SK-N-SH (cell line): Measurements from ENCODE around the gene PCDH18.

Experiments used
- EP300 ChIP-seq, 2 experiments: IDR thresholded peaks; 2 replicates each; pipeline versions ENCODE4 v1.4.0 to v1.6.1; 2012; ENCODE audit warnings: borderline replicate concordance in 1 of 2, low read depth in 1 of 2, low read length in 1 of 2
- EZH2phosphoT487 ChIP-seq: fragments of 200-600 bp; sonication (generic); IDR thresholded peaks from 2 replicates; pipeline ENCODE4 v1.6.1; 2017; ENCODE audit warnings: low read depth, mixed run types, mild to moderate bottlenecking, antibody characterized with exemption, moderate library complexity, borderline replicate concordance
- GABPA ChIP-seq: IDR thresholded peaks from 2 replicates; pipeline ENCODE4 v1.4.0; 2012; ENCODE audit warnings: low read depth, mild to moderate bottlenecking
- JUND ChIP-seq: IDR thresholded peaks from 2 replicates; pipeline ENCODE4 v1.4.0; 2012
- MXI1 ChIP-seq: IDR thresholded peaks from 2 replicates; pipeline ENCODE4 v1.6.1; 2012; ENCODE audit warnings: mild to moderate bottlenecking, low read depth, low read length, improper control_type of control experiment
- NRF1 ChIP-seq: IDR thresholded peaks from 2 replicates; pipeline ENCODE4 v1.6.1; 2012; ENCODE audit warnings: low read depth, mild to moderate bottlenecking, low read length
- POLR2AphosphoS5 ChIP-seq: IDR thresholded peaks from 2 replicates; pipeline ENCODE4 v1.6.1; 2012; ENCODE audit warnings: low read depth, low read length
- RAD21 ChIP-seq: IDR thresholded peaks from 2 replicates; pipeline ENCODE4 v1.6.1; 2012; ENCODE audit warnings: mild to moderate bottlenecking, low read length
- TAF1 ChIP-seq: IDR thresholded peaks from 2 replicates; pipeline ENCODE4 v1.6.1; 2012; ENCODE audit warnings: low read depth, mild to moderate bottlenecking, low read length, moderate library complexity, borderline replicate concordance
- TEAD4 ChIP-seq: IDR thresholded peaks from 2 replicates; pipeline ENCODE4 v1.4.0; 2012; ENCODE audit warnings: mild to moderate bottlenecking, borderline replicate concordance; ENCODE audit not compliant: insufficient read depth
- YY1 ChIP-seq: IDR thresholded peaks from 2 replicates; pipeline ENCODE4 v1.4.0; 2012; ENCODE audit warnings: low read depth, mild to moderate bottlenecking
- TF ChIP-seq, protein P1 (sequence below): fragments of 200-600 bp; sonication (generic); IDR thresholded peaks from 2 replicates; pipeline ENCODE4 v1.6.1; 2017; ENCODE audit warnings: antibody characterized with exemption, mild to moderate bottlenecking, moderate library complexity
- TF ChIP-seq, protein P2 (sequence below): IDR thresholded peaks from 2 replicates; pipeline ENCODE4 v1.6.1; 2012; ENCODE audit warnings: mild to moderate bottlenecking, low read depth, low read length, moderate library complexity
- TF ChIP-seq, protein P3 (sequence below): IDR thresholded peaks from 2 replicates; pipeline ENCODE4 v1.4.0; 2012; ENCODE audit warnings: low read depth, borderline replicate concordance

DNA sequence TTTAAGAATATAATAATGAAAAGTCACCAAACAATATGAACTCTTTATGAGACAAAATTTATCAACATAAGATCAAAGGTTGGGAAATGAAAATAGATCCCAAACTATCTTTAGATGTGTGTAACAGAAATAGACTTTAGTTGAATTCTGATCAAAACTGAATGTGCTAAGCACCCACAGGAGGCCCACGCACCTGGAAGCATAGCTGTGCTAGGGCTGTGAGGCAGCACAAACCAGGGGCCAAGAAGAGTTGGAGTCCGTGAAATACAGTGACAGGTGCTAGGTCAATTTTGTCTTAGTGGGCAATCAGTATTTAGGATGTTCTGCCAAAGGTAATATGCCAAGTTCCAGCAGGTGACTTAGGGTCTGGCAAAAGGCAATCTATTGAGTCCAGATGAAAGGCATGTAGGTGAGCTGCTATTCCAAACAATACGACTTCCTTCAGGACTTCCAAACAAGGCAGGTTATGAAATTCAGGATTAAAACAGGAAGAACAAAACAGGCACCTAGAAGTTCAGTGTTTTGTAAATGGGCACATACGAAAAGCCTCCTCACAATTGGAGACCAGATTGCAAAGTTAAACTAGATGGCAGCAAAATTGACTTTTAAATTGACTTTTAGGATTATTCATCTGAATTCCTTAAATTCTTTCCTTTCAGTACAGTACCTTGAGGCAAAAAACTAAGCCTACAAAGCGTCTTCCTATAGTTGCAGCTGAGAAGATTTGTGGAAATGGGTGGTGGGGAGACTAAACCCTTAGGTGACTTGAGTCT lies 4.7 kb upstream of the PCDH18 start:
- TF ChIP-seq EP300 (IDR thresholded peaks at IDR 0.05; ENCODE audit: borderline replicate concordance in 1 of 2, low read depth in 1 of 2, low read length in 1 of 2) (no peak), GABPA (no peak), POLR2AphosphoS5 (no peak), RAD21 (no peak), YY1 (no peak), JUND (no peak), TEAD4 (no peak), NRF1 (no peak), EZH2phosphoT487 (no peak), TAF1 (no peak), MXI1 (no peak)
- TF ChIP-seq, protein P1, sequence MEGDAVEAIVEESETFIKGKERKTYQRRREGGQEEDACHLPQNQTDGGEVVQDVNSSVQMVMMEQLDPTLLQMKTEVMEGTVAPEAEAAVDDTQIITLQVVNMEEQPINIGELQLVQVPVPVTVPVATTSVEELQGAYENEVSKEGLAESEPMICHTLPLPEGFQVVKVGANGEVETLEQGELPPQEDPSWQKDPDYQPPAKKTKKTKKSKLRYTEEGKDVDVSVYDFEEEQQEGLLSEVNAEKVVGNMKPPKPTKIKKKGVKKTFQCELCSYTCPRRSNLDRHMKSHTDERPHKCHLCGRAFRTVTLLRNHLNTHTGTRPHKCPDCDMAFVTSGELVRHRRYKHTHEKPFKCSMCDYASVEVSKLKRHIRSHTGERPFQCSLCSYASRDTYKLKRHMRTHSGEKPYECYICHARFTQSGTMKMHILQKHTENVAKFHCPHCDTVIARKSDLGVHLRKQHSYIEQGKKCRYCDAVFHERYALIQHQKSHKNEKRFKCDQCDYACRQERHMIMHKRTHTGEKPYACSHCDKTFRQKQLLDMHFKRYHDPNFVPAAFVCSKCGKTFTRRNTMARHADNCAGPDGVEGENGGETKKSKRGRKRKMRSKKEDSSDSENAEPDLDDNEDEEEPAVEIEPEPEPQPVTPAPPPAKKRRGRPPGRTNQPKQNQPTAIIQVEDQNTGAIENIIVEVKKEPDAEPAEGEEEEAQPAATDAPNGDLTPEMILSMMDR: no peak
- TF ChIP-seq, protein P2, sequence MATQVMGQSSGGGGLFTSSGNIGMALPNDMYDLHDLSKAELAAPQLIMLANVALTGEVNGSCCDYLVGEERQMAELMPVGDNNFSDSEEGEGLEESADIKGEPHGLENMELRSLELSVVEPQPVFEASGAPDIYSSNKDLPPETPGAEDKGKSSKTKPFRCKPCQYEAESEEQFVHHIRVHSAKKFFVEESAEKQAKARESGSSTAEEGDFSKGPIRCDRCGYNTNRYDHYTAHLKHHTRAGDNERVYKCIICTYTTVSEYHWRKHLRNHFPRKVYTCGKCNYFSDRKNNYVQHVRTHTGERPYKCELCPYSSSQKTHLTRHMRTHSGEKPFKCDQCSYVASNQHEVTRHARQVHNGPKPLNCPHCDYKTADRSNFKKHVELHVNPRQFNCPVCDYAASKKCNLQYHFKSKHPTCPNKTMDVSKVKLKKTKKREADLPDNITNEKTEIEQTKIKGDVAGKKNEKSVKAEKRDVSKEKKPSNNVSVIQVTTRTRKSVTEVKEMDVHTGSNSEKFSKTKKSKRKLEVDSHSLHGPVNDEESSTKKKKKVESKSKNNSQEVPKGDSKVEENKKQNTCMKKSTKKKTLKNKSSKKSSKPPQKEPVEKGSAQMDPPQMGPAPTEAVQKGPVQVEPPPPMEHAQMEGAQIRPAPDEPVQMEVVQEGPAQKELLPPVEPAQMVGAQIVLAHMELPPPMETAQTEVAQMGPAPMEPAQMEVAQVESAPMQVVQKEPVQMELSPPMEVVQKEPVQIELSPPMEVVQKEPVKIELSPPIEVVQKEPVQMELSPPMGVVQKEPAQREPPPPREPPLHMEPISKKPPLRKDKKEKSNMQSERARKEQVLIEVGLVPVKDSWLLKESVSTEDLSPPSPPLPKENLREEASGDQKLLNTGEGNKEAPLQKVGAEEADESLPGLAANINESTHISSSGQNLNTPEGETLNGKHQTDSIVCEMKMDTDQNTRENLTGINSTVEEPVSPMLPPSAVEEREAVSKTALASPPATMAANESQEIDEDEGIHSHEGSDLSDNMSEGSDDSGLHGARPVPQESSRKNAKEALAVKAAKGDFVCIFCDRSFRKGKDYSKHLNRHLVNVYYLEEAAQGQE: no peak
- TF ChIP-seq, protein P3, sequence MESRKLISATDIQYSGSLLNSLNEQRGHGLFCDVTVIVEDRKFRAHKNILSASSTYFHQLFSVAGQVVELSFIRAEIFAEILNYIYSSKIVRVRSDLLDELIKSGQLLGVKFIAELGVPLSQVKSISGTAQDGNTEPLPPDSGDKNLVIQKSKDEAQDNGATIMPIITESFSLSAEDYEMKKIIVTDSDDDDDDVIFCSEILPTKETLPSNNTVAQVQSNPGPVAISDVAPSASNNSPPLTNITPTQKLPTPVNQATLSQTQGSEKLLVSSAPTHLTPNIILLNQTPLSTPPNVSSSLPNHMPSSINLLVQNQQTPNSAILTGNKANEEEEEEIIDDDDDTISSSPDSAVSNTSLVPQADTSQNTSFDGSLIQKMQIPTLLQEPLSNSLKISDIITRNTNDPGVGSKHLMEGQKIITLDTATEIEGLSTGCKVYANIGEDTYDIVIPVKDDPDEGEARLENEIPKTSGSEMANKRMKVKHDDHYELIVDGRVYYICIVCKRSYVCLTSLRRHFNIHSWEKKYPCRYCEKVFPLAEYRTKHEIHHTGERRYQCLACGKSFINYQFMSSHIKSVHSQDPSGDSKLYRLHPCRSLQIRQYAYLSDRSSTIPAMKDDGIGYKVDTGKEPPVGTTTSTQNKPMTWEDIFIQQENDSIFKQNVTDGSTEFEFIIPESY: no peak
